Stimulated activated CD8-positive, alpha-beta memory T cell treated with anti-CD3 and anti-CD28 coated beads, Interleukin-4, amount 100 ng/mL, for 4 hours (primary cell): Measurements from ENCODE around the gene MBLAC2.
A peak's percentile ranks its signal among the peaks of the same experiment; 100 is the strongest.

Experiments used
- DNase-seq, 2 donors: peaks; one replicate each; pipeline ENCODE4 v3.0.0-alpha.2; 2020; ENCODE audit warnings: low read depth in 2 of 2, low spot score in 1 of 2

MBLAC2 gene

DNA sequence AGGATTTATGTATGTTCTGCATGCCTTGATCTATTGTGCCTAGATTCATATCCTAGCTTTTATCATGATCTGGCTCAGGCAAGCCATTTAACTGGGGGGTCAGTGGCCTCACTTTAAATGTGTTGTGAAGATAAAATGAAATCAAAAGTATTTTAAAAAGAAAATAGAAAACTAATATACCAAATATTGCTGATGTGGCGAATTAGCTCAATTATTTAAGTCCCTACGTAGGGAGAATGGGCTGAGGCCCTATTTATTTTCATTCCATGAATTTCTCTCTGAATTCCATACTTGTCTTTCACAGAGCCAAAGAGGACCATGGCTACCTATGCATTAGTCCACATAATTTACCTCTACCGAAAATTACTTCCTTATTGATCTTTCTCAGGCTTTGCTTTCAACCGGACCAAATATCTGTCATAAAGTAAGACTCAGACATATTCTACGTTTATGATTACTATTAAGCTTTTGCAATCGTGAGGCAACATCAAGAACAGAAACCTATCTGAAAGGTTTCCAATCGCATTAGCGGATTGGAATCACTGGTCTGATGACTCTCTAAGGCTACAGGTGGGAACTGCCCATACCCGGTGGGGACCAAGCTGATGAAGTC, 1.7 kb downstream of the MBLAC2 start:
- DNase-seq = no peak

GRCh38 chr5:90461288-90461687, 13.3 kb downstream of the MBLAC2 start:
- no peak for DNase-seq

- no peak for DNase-seq
Observed at GRCh38 chr5:90446961-90447360, 27.6 kb downstream of the MBLAC2 start.

DNA sequence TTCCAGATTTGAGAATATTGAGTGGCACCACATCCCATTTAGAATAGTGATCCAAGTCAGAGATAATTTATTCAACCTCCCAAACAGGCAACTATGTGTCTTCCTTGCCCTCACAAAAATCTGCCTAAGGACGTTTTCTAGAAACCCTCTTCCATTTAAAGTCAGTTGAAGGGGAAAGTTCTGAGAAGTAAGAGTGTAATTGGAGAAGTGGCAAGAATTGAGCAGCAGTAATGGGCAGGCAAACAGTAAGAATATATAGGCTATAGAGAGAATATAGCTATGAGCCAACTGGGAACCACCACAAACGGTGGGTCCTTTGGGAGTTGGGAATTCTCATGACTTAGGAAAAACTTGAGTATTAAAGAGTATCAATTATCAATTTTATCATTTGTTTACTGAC, 33.9 kb downstream of the MBLAC2 start:
- DNase-seq = no peak

DNA sequence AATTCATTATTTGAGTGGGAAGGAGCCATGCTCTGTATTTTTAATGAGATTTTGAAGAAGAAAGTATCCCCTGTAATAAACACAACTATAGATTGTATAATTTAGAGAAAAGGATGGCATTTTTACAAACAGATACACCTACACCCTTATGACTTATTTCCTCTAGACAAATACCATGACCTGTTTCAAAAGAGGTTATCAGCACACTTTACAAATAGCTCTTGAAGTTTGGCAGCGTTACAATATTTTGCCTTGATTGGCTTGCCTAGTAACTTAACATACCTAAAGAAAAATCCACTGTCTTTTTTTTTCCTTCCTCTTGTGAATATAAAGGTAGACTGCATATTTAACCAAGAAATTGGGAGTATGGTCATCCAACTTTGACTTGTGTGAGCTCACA, 36.5 kb downstream of the MBLAC2 start:
- no peak for DNase-seq

DNA sequence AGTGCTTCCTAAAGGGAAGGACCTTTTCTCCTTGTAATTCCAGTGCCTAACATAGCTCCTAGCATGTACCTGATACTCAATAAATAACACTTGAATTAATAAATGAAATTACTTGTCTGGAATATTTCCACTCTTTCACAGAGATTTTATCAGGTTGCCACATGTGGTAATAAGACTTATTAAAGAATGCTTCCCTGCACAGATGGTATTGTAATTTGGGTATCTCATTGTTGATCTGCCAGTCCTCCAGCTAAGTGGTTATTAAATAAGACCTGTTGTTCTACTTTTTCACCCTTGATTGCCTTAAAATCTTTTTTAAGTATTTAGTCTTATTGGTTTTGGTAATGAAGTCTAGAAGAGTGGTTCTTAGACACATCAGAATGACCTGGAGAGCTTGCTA, 36.9 kb downstream of the MBLAC2 start:
- DNase-seq = no peak

GRCh38 chr5:90434116-90434714, 40.4 kb downstream of the MBLAC2 start:
- DNase-seq = peak; percentile 6 to 19

DNA sequence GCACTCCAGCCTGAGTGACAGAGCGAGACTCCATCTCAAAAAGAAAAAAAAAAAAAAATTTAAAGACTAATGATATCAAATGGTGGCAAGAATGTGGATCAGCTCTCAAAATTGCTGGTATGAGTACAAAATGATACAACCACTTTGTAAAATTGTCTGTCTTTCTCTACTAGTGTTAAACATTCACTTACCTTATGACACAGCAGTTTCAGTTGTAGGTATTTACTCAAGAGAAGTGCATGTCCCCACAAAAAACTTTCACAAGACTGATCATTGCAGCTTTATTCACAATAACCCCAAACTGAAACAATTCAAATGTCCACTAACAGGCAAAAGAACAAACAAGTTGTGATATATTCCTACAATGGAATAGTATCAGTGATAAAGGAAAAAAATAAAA, 50.3 kb downstream of the MBLAC2 start:
- DNase-seq = no peak

DNA sequence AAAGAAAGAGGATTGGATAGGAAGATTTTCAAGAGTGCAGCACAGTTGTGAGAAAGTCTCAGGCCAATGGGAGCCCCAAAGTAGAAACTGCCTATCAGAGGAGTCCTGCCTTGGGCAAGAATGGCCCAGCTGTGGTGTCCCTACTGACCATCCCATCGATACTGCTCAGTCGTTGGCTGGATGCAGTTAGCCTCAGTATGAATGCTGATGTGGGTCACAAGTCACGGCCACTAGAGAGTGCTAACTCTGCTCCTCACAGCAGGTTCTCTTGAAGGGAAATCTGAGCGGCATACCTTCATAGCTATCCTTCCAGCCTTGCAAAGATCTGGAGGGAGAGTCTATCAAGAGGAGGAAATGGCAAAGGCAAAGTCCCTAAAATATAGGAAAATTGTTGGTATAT, 53.4 kb downstream of the MBLAC2 start:
- DNase-seq = no peak

- DNase-seq = no peak
Observed at GRCh38 chr5:90418214-90418613, 56.4 kb downstream of the MBLAC2 start.

- DNase-seq = no peak
Observed at GRCh38 chr5:90410178-90410762, 64.3 kb downstream of the MBLAC2 start.

DNA sequence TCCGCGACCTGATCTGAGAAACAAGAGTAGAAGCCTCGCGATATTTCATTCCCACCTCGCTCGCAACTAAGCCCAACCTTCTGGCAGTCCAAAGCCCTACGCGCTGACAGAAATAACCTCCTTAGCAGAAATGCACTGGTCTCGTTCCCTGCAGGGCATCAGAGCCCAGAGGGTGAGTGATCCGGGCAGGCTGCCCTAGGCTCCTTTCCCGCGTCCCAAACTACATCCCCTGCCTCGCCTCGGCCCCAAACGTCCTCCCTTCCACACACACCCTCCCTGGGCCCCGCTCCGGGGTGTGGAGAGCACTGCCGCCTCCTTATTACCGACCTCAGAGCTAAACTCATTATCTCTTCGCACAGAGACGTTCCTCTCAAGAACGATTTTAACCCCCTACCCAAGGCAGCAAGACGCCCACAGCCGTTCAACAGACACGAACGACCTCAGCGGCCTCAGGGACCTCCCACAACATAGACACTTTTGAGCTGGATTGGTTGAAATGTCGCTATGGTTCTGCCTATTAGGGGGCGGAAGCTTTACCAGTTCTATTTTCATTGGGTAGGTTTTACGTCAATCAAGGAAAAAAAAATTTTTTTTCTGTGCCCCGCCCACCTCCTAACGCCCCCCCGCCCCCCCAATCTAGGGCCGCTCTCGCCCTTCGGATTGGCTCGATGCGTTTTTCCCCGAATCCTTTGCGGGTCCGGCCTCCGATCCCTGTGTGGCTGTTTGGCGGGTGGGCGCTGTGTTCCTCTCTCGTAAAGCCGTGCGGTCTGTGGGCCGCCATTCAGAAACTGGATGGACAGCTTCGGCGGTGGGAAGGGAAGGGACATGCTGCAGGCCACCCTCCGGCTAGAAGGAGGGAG, 65.0 kb downstream of the MBLAC2 start, which contains the start of gene CETN3:
Gene CETN3 (minus strand): TSS at position 439 of the 860 bp plus-strand sequence. CDS start 95 bp downstream, at position 344.
- DNase-seq = peak; percentile 67 to 79

- no peak for DNase-seq
Observed at GRCh38 chr5:90408571-90409317, 65.8 kb downstream of the MBLAC2 start.
